Peyer's patch (tissue), 4 donors: Measurements from ENCODE around the gene NKAIN2.

Source experiments
- CTCF ChIP-seq, 6 experiments: fragments of 450-650 bp in 4 of 6; fragments of 200-600 bp in 2 of 6; sonication (generic) in 1 of 6; IDR thresholded peaks; one replicate each; pipeline ENCODE4 v1.5.1; 2017 to 2019; ENCODE audit warnings: antibody characterized with exemption in 6 of 6, mild to moderate bottlenecking in 3 of 6, moderate library complexity in 1 of 6
- POLR2A ChIP-seq, 2 donors: fragments of 450-650 bp; IDR thresholded peaks; one replicate each; pipeline ENCODE4 v1.5.1; 2017; ENCODE audit warnings: antibody characterized with exemption in 2 of 2, mild to moderate bottlenecking in 2 of 2, moderate library complexity in 2 of 2

- TF ChIP-seq CTCF (IDR thresholded peaks at IDR 0.05): no peak
- no peak for TF ChIP-seq POLR2A (IDR thresholded peaks at IDR 0.05)
Observed at GRCh38 chr6:124478906-124479305, 675.2 kb downstream of the NKAIN2 start.
